ENCODE measurements around the gene MSI2. TPM values are rescaled to one million over a fixed set of nuclear protein-coding genes. Genes with fewer than 3 reads are reported as not detected.

Gene MSI2
- total RNA-seq, 1 donor from 2014 or later = 33.8 TPM

DNA sequence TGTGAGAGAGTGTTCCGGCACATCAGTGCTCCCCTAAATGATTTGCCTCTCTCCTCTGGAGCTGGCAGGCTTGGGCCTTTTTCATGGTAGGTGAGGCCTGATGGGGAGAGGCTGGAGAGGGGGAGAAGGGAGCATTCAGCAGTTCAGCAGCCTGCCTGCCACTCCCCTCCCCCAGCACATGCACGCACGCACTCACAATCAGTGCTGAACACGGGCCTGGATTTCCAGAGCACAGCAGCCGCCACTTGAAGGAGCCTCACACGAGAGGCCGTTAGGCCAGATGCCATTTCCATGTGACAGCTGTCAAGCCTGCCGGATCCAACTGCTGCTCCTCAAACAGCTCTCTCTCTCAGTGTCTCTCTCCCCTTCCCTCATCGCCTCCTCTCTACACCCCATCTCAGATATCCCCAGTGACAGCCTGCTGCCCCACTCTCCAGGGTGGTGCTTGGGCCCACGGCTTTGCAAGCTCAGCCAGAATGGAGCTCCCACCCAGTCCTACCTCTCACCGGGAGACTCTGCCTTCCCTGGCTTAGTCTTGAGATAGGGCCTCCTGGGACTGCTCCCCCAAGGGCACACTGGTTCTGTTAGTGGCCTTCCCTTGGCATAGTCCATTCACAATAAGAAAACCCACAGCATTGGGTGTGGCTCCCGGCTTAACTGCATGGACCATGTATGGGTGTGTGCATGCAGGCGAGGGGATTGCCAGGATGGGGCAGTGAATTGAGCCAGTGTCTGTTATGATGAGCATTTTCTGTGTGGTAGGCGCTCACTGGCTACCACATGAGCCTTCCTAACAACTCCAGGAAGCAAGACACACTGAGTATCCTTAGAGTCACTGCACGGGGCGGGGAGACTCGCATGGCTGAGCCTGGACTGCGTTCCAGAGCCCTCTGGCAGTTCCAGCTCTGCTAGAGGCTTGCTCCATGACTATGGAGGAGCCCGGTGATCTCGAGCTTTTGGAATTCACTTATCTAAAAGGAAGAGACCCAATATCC is 262.6 kb downstream of the MSI2 start:
- Histone ChIP-seq H3K4me3 (ENCODE audit: low read depth, low read length) (no peak overlapping the region), H3K36me3 (ENCODE audit: control insufficient read depth, insufficient read depth, low read length) (no peaks in the 10 kb centered on the region), H3K27me3 (ENCODE audit: control insufficient read depth, insufficient read depth, low read length) (no peaks in the 10 kb centered on the region)
- TF ChIP-seq, protein P1, sequence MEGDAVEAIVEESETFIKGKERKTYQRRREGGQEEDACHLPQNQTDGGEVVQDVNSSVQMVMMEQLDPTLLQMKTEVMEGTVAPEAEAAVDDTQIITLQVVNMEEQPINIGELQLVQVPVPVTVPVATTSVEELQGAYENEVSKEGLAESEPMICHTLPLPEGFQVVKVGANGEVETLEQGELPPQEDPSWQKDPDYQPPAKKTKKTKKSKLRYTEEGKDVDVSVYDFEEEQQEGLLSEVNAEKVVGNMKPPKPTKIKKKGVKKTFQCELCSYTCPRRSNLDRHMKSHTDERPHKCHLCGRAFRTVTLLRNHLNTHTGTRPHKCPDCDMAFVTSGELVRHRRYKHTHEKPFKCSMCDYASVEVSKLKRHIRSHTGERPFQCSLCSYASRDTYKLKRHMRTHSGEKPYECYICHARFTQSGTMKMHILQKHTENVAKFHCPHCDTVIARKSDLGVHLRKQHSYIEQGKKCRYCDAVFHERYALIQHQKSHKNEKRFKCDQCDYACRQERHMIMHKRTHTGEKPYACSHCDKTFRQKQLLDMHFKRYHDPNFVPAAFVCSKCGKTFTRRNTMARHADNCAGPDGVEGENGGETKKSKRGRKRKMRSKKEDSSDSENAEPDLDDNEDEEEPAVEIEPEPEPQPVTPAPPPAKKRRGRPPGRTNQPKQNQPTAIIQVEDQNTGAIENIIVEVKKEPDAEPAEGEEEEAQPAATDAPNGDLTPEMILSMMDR (IDR thresholded peaks at IDR 0.05; ENCODE audit: insufficient read depth, low read length, poor library complexity, severe bottlenecking) = no peak
- peak; percentile 85 for DNase-seq (ENCODE audit: low read depth)

GRCh38 chr17:57519800-57520199 is 263.5 kb downstream of the MSI2 start:
- TF ChIP-seq, protein P1 (IDR thresholded peaks at IDR 0.05; ENCODE audit: insufficient read depth, low read length, poor library complexity, severe bottlenecking) = no peak
- Histone ChIP-seq H3K36me3 (ENCODE audit: control insufficient read depth, insufficient read depth, low read length) (no peaks in the 10 kb centered on the region), H3K27me3 (ENCODE audit: control insufficient read depth, insufficient read depth, low read length) (no peaks in the 10 kb centered on the region), H3K4me3 (ENCODE audit: low read depth, low read length) (no peak overlapping the region)
- DNase-seq (ENCODE audit: low read depth) = no peak

DNA sequence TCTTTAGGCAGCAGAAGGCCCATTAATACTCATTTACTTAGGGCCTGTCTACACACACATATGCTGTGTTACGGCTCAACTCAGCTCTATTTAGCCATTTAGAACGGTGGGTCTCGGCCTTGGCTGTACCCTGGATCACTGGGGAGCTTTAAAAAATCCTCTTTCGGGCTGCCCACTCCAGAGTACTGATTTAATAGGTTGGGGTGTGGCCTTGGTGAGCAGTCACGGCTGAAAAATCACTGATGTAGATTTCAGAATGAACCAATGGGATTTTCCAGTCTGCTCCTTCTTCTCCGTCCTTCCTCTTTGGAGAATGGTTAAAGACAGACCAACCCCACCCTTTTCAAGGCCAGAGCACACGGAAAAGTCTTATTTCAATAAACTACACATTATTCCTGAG is 265.3 kb downstream of the MSI2 start:
- DNase-seq (ENCODE audit: low read depth) = no peak
- Histone ChIP-seq H3K4me3 (ENCODE audit: low read depth, low read length) (no peak overlapping the region), H3K36me3 (ENCODE audit: control insufficient read depth, insufficient read depth, low read length) (no peaks in the 10 kb centered on the region), H3K27me3 (ENCODE audit: control insufficient read depth, insufficient read depth, low read length) (no peaks in the 10 kb centered on the region)
- TF ChIP-seq, protein P1 (IDR thresholded peaks at IDR 0.05; ENCODE audit: insufficient read depth, low read length, poor library complexity, severe bottlenecking) = no peak

DNA sequence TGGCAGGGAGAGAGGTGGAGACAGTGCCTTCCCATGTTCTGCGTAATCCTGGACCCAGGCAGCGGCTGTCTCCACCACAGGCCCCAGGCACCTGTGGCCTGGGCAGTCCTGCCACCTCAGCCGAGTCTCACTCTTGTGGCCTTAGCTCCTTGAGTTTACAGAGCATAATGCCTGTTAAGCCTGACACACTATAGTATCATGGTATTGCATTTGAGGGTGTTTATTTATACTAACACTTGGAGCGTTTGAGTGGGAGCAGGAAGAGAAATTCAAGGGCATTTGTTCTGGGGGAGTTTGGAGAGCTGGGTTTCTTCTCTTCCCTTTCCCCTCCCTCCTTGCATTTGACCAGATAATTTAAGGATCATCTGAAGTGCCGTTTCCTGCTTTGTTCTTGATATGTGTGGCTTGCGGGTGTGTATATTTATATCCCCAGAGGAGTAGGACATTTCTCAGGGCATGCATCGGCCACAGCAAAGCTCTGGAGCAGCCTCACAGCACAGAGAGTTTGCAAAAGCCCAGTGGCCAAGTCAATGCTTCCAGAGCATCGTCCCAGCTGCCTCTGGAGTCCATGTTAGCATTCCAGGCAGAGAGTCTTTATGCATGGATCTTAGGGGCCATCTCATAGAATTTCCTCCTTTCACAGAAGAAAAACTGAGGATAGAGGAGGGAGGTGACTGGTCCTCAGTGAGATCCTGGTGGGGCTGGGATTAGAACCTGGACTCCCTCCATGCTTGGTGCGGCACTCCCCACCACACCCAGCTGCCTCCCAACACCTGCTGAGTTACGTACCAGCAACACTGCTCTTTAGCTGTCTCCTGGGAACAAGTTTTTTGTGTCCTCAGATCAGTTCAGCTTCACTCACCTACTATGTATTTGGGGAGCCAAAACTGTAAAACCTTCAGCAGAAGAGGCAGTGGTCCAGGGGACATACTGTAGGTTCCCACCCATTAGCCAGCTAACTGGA is 266.0 kb downstream of the MSI2 start:
- Histone ChIP-seq H3K27me3 (ENCODE audit: control insufficient read depth, insufficient read depth, low read length) (no peaks in the 10 kb centered on the region), H3K4me3 (ENCODE audit: low read depth, low read length) (no peak overlapping the region), H3K36me3 (ENCODE audit: control insufficient read depth, insufficient read depth, low read length) (no peaks in the 10 kb centered on the region)
- TF ChIP-seq, protein P1 (IDR thresholded peaks at IDR 0.05; ENCODE audit: insufficient read depth, low read length, poor library complexity, severe bottlenecking) = no peak
- DNase-seq (ENCODE audit: low read depth) = no peak

DNA sequence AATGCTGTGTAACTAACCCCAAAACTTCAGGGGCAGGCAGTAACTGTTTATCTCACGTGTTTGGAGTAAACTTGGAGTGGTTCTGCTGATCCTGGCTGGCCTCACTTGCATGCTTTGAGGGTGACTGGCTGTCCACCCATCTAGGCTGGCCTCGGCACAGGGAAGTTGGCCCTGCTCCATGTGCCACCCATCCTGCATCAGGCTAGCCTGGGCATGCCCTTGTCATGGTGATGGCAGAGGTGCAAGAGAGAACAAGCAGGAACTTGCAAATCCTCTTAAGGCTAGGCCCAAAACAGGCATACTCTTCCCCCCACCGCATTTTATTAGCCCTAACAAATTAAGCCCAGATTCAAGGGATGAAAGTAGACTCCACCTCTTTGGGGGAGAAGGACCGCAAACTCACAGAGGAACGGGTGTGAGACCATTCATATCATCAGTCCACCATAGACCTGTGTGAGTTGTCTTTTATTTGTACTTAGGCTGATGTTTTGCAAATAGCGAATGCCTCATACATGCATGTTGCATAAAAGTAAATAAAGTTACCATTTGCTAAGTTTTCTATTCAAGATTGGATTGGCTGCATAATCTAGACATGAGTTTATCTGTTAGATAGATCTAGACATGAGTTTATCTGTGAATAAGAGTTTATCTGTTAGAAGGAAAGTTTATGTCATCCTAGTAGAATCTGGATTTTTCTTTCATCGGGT is 267.8 kb downstream of the MSI2 start:
- no peak for DNase-seq (ENCODE audit: low read depth)
- H3K4me3 ChIP-seq (ENCODE audit: low read depth, low read length) = no peak overlapping the region
- H3K36me3 ChIP-seq (ENCODE audit: control insufficient read depth, insufficient read depth, low read length) = no peaks in the 10 kb centered on the region
- no peaks in the 10 kb centered on the region for H3K27me3 ChIP-seq (ENCODE audit: control insufficient read depth, insufficient read depth, low read length)
- TF ChIP-seq, protein P1 (IDR thresholded peaks at IDR 0.05; ENCODE audit: insufficient read depth, low read length, poor library complexity, severe bottlenecking) = no peak
